VCaP (cell line): ENCODE data around the gene OSBPL2.

ENCODE experiments used
- H3K27ac ChIP-seq: fragments of 450-650 bp; 2 replicates; pipeline ENCODE4 v1.5.1; 2017
- CTCF ChIP-seq: fragments of 450-650 bp; conservative IDR thresholded peaks from 2 replicates; pipeline ENCODE4 v1.5.1; 2017; ENCODE audit warnings: mild to moderate bottlenecking, moderate library complexity

The OSBPL2 gene

GRCh38 chr20:62239278-62239879, 1.1 kb downstream of the OSBPL2 start:
- peak overlapping the region; percentile 91 for H3K27ac ChIP-seq
- no peak for TF ChIP-seq CTCF

- peak overlapping the region; percentile 91 for H3K27ac ChIP-seq
- TF ChIP-seq CTCF: no peak
These were observed 1.8 kb downstream of the OSBPL2 start for GRCh38 chr20:62240020-62240685.

- peak overlapping the region; percentile 91 for H3K27ac ChIP-seq
- TF ChIP-seq CTCF: no peak
These were observed 3.2 kb downstream of the OSBPL2 start for GRCh38 chr20:62241506-62241905.

- no peak for TF ChIP-seq CTCF
- peak overlapping the region; percentile 91 for H3K27ac ChIP-seq
These were observed 3.9 kb downstream of the OSBPL2 start for GRCh38 chr20:62242176-62242575.

- TF ChIP-seq CTCF: no peak
- H3K27ac ChIP-seq: peak overlapping the region; percentile 91
These were observed 4.8 kb downstream of the OSBPL2 start for GRCh38 chr20:62243106-62243505.

- TF ChIP-seq CTCF: no peak
- peak overlapping the region; percentile 91; the same call in 1 of the 2 replicates for H3K27ac ChIP-seq
These were observed 5.7 kb downstream of the OSBPL2 start for GRCh38 chr20:62243906-62244515.

- TF ChIP-seq CTCF: no peak
- H3K27ac ChIP-seq: peak overlapping the region; percentile 91; the same call in 1 of the 2 replicates
These were observed 6.4 kb downstream of the OSBPL2 start for GRCh38 chr20:62244644-62245108.
